MM.1S (cell line): ENCODE results near the gene NRN1.
A peak's percentile ranks its signal among the peaks of the same experiment; 100 is the strongest.
"Not testable (repeated sequence)": the region's sequence is repeated elsewhere in the genome, so short reads cannot be mapped to it uniquely, and the experiment has no call there.

Source experiments
- DNase-seq: peaks from one replicate; pipeline ENCODE4 v3.0.0-alpha.2; 2015
- H2AFZ ChIP-seq: fragments of 300-600 bp; sonication (generic); 2 replicates; pipeline ENCODE4 v1.6.0; 2016; ENCODE audit warnings: antibody characterized with exemption, low read length
- H3F3A ChIP-seq: fragments of 300-600 bp; sonication (generic); 2 replicates; pipeline ENCODE4 v1.6.1; 2016; ENCODE audit warnings: mild to moderate bottlenecking, antibody characterized with exemption, low read length, moderate library complexity, mixed read lengths; ENCODE audit not compliant: insufficient read depth
- H3K27ac ChIP-seq: fragments of 300-600 bp; sonication (generic); 2 replicates; pipeline ENCODE4 v1.5.1; 2016; ENCODE audit warnings: mild to moderate bottlenecking, low read length
- H3K27me3 ChIP-seq: fragments of 300-600 bp; sonication (generic); replicated peaks from 2 replicates; pipeline ENCODE4 v1.6.0; 2016; ENCODE audit warnings: low read length; ENCODE audit not compliant: insufficient read depth
- H3K36me3 ChIP-seq: fragments of 300-600 bp; sonication (generic); replicated peaks from 2 replicates; pipeline ENCODE4 v1.6.1; 2016; ENCODE audit warnings: mild to moderate bottlenecking, low read length, mixed read lengths; ENCODE audit not compliant: insufficient read depth
- H3K4me1 ChIP-seq: fragments of 300-600 bp; sonication (generic); 2 replicates; pipeline ENCODE4 v1.6.1; 2016; ENCODE audit warnings: low read length, mixed read lengths
- H3K4me2 ChIP-seq: fragments of 300-600 bp; sonication (generic); 2 replicates; pipeline ENCODE4 v1.6.0; 2016; ENCODE audit warnings: low read depth, low read length
- H3K4me3 ChIP-seq: fragments of 300-600 bp; sonication (generic); 2 replicates; pipeline ENCODE4 v1.5.1; 2016; ENCODE audit warnings: low read length, mixed read lengths
- H3K79me2 ChIP-seq: fragments of 300-600 bp; sonication (generic); 2 replicates; pipeline ENCODE4 v1.6.1; 2016; ENCODE audit warnings: mixed run types, low read length, mixed read lengths
- H3K9ac ChIP-seq: fragments of 300-600 bp; sonication (generic); 2 replicates; pipeline ENCODE4 v1.6.1; 2016; ENCODE audit warnings: low read length, mixed read lengths
- H3K9me2 ChIP-seq: fragments of 300-600 bp; sonication (generic); replicated peaks from 2 replicates; pipeline ENCODE4 v1.6.1; 2016; ENCODE audit warnings: mild to moderate bottlenecking, low read length, mixed read lengths; ENCODE audit not compliant: insufficient read depth
- H3K9me3 ChIP-seq: fragments of 300-600 bp; sonication (generic); replicated peaks from 2 replicates; pipeline ENCODE4 v1.6.1; 2016; ENCODE audit warnings: mild to moderate bottlenecking, low read length, mixed read lengths; ENCODE audit not compliant: insufficient read depth
- H4K20me1 ChIP-seq: fragments of 300-600 bp; sonication (generic); 2 replicates; pipeline ENCODE4 v1.6.1; 2016; ENCODE audit warnings: mild to moderate bottlenecking, low read length, moderate library complexity, mixed read lengths; ENCODE audit not compliant: insufficient read depth
- CTCF ChIP-seq: fragments of 300-600 bp; sonication (generic); IDR thresholded peaks from 2 replicates; pipeline ENCODE4 v1.5.1; 2016; ENCODE audit warnings: antibody characterized with exemption, low read length, mixed read lengths
- EZH2 ChIP-seq: fragments of 300-600 bp; sonication (generic); optimal IDR thresholded peaks from 2 replicates; pipeline ENCODE3; 2017; ENCODE audit warnings: low read depth, mild to moderate bottlenecking, antibody characterized with exemption, low read length, mixed read lengths
- EZH2phosphoT487 ChIP-seq: fragments of 300-600 bp; sonication (generic); IDR thresholded peaks from 2 replicates; pipeline ENCODE4 v1.6.1; 2018; ENCODE audit warnings: antibody characterized with exemption, low read length

The NRN1 gene

GRCh38 chr6:5968817-5969734 lies 37.6 kb downstream of the NRN1 start:
- H2AFZ ChIP-seq, result peak overlapping the region; percentile 58
- no peaks in the 10 kb centered on the region for H3K79me2 ChIP-seq
- peak overlapping the region; percentile 2; the same call in 1 of the 2 replicates for H3K27ac ChIP-seq
- H3K36me3 ChIP-seq, result no peaks in the 10 kb centered on the region
- no peaks in the 10 kb centered on the region for H4K20me1 ChIP-seq
- no peaks in the 10 kb centered on the region for H3K9me2 ChIP-seq
- H3F3A ChIP-seq, result peaks cover 14% of the 10 kb centered on the region; the same call in 1 of the 2 replicates
- H3K4me2 ChIP-seq, result peak overlapping the region; percentile 63
- no peak overlapping the region for H3K9ac ChIP-seq
- peak overlapping the region; percentile 9; the same call in 1 of the 2 replicates for H3K4me3 ChIP-seq
- no peaks in the 10 kb centered on the region for H3K27me3 ChIP-seq
- peaks cover 22% of the 10 kb centered on the region for H3K4me1 ChIP-seq
- H3K9me3 ChIP-seq, result no peaks in the 10 kb centered on the region
- peak; percentile 10 for DNase-seq
- TF ChIP-seq EZH2phosphoT487 (no peak), CTCF (no peak), EZH2 (no peak)

DNA sequence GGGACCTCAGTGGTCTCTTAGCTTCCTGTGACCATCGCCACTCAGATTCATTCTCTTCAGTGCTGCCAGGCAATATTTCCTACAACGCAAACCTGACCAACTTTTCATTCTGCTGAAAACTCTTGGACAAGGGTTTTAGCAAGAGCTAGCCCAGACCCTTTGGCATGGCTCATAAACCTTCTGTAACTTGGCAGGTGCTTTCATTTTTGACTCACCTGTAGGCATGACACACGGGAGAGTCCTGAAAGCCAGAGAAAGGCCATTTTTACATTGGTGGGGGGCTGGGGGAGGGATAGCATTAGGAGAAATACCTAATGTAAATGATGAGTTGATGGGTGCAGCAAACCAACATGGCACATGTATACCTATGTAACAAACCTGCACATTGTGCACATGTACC lies 38.7 kb downstream of the NRN1 start:
- H4K20me1 ChIP-seq, H3K27ac ChIP-seq, H3K27me3 ChIP-seq, H3K9ac ChIP-seq, H3K4me3 ChIP-seq, H3K79me2 ChIP-seq, H3K9me3 ChIP-seq, H3K36me3 ChIP-seq, H2AFZ ChIP-seq, H3K9me2 ChIP-seq: not testable (repeated sequence)
- H3K4me1 ChIP-seq, result peaks cover 22% of the 10 kb centered on the region
- peaks cover 14% of the 10 kb centered on the region; the same call in 1 of the 2 replicates for H3F3A ChIP-seq
- peak overlapping the region; percentile 63; the same call in 1 of the 2 replicates for H3K4me2 ChIP-seq
- DNase-seq, result peak; percentile 44

DNA sequence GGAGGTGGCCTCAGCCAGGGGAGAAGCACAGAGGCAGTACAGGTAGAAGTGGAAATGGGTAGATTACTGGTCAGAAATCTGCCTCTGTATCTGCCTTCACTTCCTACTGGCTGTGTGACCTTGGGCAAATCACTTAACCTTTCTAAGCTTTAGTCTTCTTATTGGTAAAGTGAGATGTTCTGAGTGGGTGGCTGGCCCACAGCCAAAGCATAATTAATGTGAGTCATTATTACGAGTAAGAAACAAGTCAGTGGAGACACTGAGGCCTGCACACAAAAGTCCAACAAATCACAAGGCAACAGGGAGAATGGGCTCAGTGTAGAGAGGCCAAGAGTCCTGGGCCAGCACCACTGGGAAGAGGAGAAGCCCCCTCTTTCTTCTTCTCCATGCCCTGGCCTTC lies 39.1 kb downstream of the NRN1 start:
- peak overlapping the region; percentile 22; the same call in 1 of the 2 replicates for H3K4me2 ChIP-seq
- no peak overlapping the region for H3K27ac ChIP-seq
- no peaks in the 10 kb centered on the region for H3K36me3 ChIP-seq
- no peak overlapping the region for H2AFZ ChIP-seq
- no peaks in the 10 kb centered on the region for H4K20me1 ChIP-seq
- DNase-seq, result no peak
- no peaks in the 10 kb centered on the region for H3K79me2 ChIP-seq
- peaks cover 14% of the 10 kb centered on the region; the same call in 1 of the 2 replicates for H3F3A ChIP-seq
- H3K4me3 ChIP-seq, result no peak overlapping the region
- H3K4me1 ChIP-seq, result peaks cover 22% of the 10 kb centered on the region
- TF ChIP-seq EZH2 (no peak), EZH2phosphoT487 (no peak), CTCF (no peak)
- no peaks in the 10 kb centered on the region for H3K9me2 ChIP-seq
- no peaks in the 10 kb centered on the region for H3K9me3 ChIP-seq
- H3K27me3 ChIP-seq, result no peaks in the 10 kb centered on the region
- no peak overlapping the region for H3K9ac ChIP-seq

DNA sequence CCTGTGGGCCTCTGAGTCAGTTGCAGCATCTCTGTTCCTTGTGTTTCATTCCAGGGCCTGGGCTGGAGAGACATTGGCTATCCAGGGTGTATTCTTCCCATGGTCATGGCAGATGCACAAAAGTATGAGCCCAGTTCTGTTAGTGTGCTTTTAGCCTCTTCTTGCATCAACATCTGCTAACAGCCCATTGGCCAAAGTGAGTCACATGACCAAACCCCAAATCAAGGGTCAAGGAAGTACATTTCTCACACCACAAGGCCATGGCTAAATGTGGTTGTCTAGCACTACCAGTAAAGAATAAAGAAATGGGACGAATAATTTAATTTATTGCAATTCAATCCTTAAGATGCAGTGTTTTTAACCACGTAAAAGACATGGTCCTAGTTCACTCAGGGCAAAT lies 43.9 kb downstream of the NRN1 start:
- Histone ChIP-seq H3K9me2 (no peaks in the 10 kb centered on the region), H3K4me3 (no peak overlapping the region), H3F3A (no peaks in the 10 kb centered on the region), H3K27ac (no peak overlapping the region), H3K36me3 (no peaks in the 10 kb centered on the region), H2AFZ (no peak overlapping the region), H3K9me3 (no peaks in the 10 kb centered on the region), H3K4me1 (peaks cover 3% of the 10 kb centered on the region), H4K20me1 (no peaks in the 10 kb centered on the region), H3K4me2 (no peak overlapping the region), H3K9ac (no peak overlapping the region), H3K27me3 (no peaks in the 10 kb centered on the region), H3K79me2 (no peaks in the 10 kb centered on the region)
- no peak for TF ChIP-seq EZH2phosphoT487
- TF ChIP-seq EZH2, result no peak
- DNase-seq, result no peak
